ENCODE measurements around the gene OR13C2. TPM values are rescaled to one million over a fixed set of nuclear protein-coding genes. Genes with fewer than 3 reads are reported as not detected.

Gene OR13C2
- total and polyA plus RNA-seq, 5 donors, result not detected

Other genes with a start within 250 kb of the OR13C2 start
- not detected for gene OR13F1, start 101.4 kb downstream of the OR13C2 start, total RNA-seq
- not detected for gene OR13F1, start 101.4 kb downstream of the OR13C2 start, polyA plus RNA-seq
- not detected for gene OR13C4, start 78.4 kb downstream of the OR13C2 start, total RNA-seq
- gene OR13C4, start 78.4 kb downstream of the OR13C2 start, polyA plus RNA-seq, result not detected
- gene OR13C3, start 68.8 kb downstream of the OR13C2 start, total RNA-seq, result not detected
- not detected for gene OR13C3, start 68.8 kb downstream of the OR13C2 start, polyA plus RNA-seq
- not detected for gene OR13C8, start 36.5 kb downstream of the OR13C2 start, total RNA-seq
- not detected for gene OR13C8, start 36.5 kb downstream of the OR13C2 start, polyA plus RNA-seq
- gene OR13C5, start 6.2 kb downstream of the OR13C2 start, total RNA-seq, result not detected
- gene OR13C5, start 6.2 kb downstream of the OR13C2 start, polyA plus RNA-seq, result not detected
- gene OR13C9, start 12.6 kb upstream of the OR13C2 start, total RNA-seq, result not detected
- not detected for gene OR13C9, start 12.6 kb upstream of the OR13C2 start, polyA plus RNA-seq
- gene OR13D1, start 88.9 kb upstream of the OR13C2 start, total RNA-seq, result not detected
- not detected for gene OR13D1, start 88.9 kb upstream of the OR13C2 start, polyA plus RNA-seq
- 10 to 100 TPM; 14.3 to 23.0 (median 19.2) TPM for gene NIPSNAP3A, start 142.1 kb upstream of the OR13C2 start, total RNA-seq
- 25.5 TPM for gene NIPSNAP3A, start 142.1 kb upstream of the OR13C2 start, polyA plus RNA-seq
- gene NIPSNAP3B, start 158.5 kb upstream of the OR13C2 start, total RNA-seq, result 10 to 100 TPM; 19.5 to 24.6 (median 20.0) TPM
- 20.4 TPM for gene NIPSNAP3B, start 158.5 kb upstream of the OR13C2 start, polyA plus RNA-seq

Data from right cardiac atrium (tissue), 5 donors.